ENCODE measurements around the gene CD200R1.

CD200R1 gene

DNA sequence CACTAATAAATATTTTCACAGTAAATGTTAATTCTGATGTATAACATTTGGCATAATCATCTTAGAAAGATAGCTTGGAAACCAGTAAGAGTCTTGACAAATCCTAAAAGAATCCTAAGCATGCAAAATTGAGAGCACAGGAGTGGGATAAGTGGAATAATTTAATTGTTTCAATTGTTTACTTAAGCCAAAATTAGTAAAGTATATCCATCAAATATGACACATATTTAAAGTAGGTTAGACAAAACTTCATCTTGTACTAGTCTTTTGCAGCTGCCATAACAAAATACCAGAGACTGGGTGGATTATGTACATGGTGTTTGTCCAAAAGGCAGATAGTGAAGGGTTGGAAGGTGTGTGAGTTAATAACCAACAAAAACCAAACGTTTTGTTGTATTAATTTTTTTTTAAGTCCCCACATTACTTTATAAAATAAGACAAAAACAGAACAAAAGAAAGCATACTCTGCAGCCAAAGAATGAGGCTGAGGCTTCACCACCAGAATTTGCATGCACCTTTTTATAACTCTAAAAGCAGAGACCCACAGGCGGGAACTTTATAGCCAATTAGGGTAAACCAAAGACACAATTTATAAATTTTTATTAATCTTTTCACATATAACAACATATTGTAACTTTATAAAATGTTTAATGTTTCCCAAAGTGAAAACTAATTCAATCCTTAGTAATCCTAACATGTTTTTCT, 86.4 kb downstream of the CD200R1 start:
- DNase-seq (ENCODE audit: low read depth) = peak; percentile 4

DNA sequence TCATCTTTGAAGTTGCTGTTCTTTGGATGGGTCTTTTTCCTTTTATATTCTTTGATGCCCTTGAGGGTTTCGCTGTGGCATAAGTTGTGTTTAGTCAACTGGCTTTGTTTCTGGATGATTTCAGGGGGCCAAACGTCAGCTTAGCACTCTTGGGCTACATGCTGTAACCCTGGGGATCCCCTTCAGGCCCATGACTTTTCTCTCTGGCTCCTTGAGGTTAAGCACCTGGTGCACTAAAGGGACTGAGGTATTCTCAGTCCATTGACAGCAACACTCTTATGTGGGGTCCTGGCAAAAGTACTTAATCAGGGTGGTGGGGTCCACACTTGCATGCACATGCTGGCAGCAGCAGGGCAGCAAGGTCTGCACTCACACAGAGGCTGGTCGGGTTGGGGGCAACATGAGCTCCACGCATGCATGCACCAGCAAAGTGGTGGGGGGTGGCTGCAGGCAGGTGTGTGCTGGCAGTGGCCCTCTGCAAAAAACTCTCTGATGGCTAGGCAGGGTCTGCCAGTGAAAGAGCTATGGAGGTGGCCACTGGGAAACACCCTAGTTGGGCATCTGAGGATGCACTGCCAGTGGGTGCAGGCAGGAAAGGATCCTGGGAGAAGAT, 90.1 kb downstream of the CD200R1 start:
- no peak for DNase-seq (ENCODE audit: low read depth)

DNA sequence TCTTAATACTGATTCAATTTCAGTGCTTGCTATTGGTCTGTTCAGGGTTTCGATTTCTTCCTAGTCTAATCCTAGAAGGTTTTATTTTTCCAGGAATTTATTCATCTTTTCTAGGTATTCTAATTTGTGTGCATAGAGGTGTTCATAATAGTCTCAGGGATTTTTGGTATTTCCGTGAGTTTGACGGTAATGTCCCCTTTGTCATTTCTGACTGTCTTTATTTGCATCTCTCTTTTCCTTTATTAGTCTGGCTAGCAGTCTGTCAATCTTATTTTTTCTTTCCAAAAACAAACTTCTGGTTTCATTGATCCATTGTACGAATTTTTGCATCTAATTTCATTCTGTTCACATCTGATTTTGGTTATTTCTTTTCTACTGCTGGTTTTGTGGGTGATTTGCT, 93.0 kb downstream of the CD200R1 start:
- no peak for DNase-seq (ENCODE audit: low read depth)

DNA sequence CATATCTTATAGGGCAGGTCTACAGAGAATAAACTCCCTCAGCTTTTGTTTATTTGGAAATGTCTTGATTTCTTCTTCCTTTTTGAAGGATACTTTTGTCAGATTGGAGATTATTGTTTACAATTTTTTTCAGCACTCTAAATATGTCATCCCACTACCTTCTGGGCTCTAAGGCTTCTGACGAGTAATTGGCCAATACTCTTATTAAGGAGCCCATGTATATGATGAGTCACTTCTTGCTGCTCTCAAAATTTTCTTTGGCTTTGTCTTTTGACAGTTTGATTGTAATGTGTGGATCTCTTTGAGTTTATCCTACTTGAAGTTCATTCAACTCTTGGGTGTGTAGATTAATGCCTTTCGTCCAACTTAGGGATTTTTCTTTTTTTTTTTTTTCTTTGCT, 99.3 kb downstream of the CD200R1 start:
- no peak for DNase-seq (ENCODE audit: low read depth)

DNA sequence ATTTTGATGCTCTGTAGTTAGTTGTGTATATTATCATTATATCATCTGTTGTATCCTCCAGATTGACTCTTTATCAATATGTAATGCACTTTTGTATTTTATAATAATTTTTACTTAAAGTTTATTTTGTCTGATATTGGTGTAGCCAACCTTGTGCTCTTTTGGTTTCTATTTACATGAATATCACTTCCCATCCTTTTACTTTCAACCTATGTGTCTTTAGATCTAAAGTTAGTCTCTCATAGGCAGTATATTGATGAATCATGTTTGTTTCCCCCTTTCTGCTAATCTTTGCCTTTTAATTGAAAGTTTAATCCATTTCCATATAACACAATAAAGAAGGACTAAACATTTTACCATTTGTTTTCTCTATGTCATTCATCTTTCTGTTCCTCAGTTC, 100.2 kb downstream of the CD200R1 start:
- no peak for DNase-seq (ENCODE audit: low read depth)

DNA sequence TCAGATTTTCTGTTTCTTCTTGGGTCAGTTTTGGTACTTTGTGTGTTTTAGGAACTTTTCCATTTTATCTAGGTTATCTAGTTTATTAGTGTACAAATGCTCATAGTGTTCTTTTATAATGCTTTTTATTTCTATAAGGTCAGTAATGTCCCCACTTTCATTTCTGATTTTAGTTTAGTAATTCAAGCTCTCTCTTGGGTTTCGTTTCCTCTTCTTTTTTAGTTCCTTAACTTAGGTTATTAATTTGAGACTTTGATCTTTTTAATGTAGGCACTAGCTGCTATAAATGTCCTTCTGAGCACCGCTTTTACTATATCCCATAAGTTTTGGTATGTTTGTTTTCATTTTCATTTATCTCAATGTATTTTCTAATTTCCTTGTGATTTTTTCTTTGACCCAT, 101.3 kb downstream of the CD200R1 start:
- no peak for DNase-seq (ENCODE audit: low read depth)

DNA sequence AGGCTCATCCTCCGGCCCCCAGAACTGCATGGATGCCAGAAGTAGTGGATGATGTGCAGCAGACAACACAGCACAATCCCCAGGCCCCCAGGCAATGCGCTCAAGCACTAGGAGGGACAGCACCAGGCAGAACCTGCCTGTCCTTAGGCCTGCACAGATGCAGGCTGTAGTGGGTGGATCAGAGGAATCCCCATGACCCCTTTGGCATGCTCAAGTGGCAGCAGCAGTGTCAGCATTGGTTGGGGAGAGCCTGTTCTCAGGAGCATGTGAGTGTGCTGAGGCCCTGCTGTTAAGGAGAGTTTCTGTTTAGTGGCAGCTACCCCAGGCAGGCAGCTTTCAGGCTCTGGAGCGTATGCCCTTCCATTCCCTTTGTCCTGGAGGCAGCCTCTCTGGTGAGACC, 103.2 kb downstream of the CD200R1 start:
- DNase-seq (ENCODE audit: low read depth) = no peak
